Activated CD8-positive, alpha-beta T cell treated with anti-CD3 and anti-CD28 coated beads, Interleukin-2, amount 10 ng/mL, durations not matched to agents 7 days and 5 days (primary cell): ENCODE data around the gene FAM120A. TPM values are rescaled to one million over a fixed set of nuclear protein-coding genes. Genes with fewer than 3 reads are reported as not detected.

ENCODE experiments used
- ATAC-seq: fragments of 150-1000 bp; cut with Tn5 transposase; one replicate; pipeline ENCODE4 v1.10.0; 2021; ENCODE audit warnings: moderate library complexity
- CTCF ChIA-PET: fragments of 350-600 bp; sonication (Branson Sonifier 250); formaldehyde crosslinking; loops from one replicate; lab custom pipeline; 2021; ENCODE audit warnings: antibody characterized with exemption; lab: Charles Lee
- POLR2A ChIA-PET: fragments of 350-600 bp; sonication (Branson Sonifier 250); formaldehyde crosslinking; loops from one replicate; lab custom pipeline; 2021; ENCODE audit warnings: antibody characterized with exemption; lab: Charles Lee
- DNase-seq: peaks from one replicate; pipeline ENCODE4 v3.0.0-alpha.2; 2020
- H3K27ac Mint-ChIP-seq: one replicate; pipeline ENCODE4 v1.8.0; 2021; ENCODE audit warnings: mild to moderate bottlenecking, mixed read lengths
- H3K27me3 Mint-ChIP-seq: one replicate; pipeline ENCODE4 v1.8.0; 2021; ENCODE audit warnings: low read depth, mixed read lengths
- H3K36me3 Mint-ChIP-seq: one replicate; pipeline ENCODE4 v1.8.0; 2021; ENCODE audit warnings: low read depth, mixed read lengths
- H3K4me1 Mint-ChIP-seq: one replicate; pipeline ENCODE4 v1.8.0; 2021; ENCODE audit warnings: low read depth, mixed read lengths
- H3K4me3 Mint-ChIP-seq: one replicate; pipeline ENCODE4 v1.8.0; 2021; ENCODE audit warnings: mild to moderate bottlenecking, mixed read lengths
- H3K9me3 Mint-ChIP-seq: one replicate; pipeline ENCODE4 v1.8.0; 2022; ENCODE audit warnings: mixed read lengths; ENCODE audit not compliant: insufficient read depth
- total RNA-seq, 2 experiments: library from RNA; stranded (reverse); gene quantifications; one replicate each; pipeline ENCODE4 v1.2.3, GENCODE V29; 2021

Gene FAM120A
- 100 to 1,000 TPM; 139 to 141 TPM for total RNA-seq

GRCh38 chr9:93450945-93451815, at the start of gene FAM120A:
Gene FAM120A (plus strand): TSS chr9:93451685. CDS start chr9:93451916, 231 bp downstream.
- H3K9me3 Mint-ChIP-seq, result no peaks in the 10 kb centered on the region
- no peaks in the 10 kb centered on the region for H3K27me3 Mint-ChIP-seq
- ChIA-PET CTCF (interaction anchor here (0.8 to 1.4 kb wide), 5 partner anchors 13 to 342 kb away, joined by 3 to 5 read pairs (median 4); no protein-coding TSS in a partner anchor), POLR2A (interaction anchor here (1.0 to 2.6 kb wide), 5 partner anchors 13 to 962 kb away, joined by 3 to 32 read pairs (median 7); no protein-coding TSS in a partner anchor)
- ATAC-seq (peak; percentile 77), DNase-seq (peak; percentile 77)
- H3K4me1 Mint-ChIP-seq, result peaks cover 48% of the 10 kb centered on the region
- H3K36me3 Mint-ChIP-seq, result peaks cover 69% of the 10 kb centered on the region
- H3K27ac Mint-ChIP-seq, result peak within 1 kb of the TSS; percentile 92
- peak within 1 kb of the TSS; percentile 89 for H3K4me3 Mint-ChIP-seq

GRCh38 chr9:93406371-93406770, 45.1 kb upstream of the FAM120A start:
- no peaks in the 10 kb centered on the region for H3K4me1 Mint-ChIP-seq
- no peaks in the 10 kb centered on the region for H3K36me3 Mint-ChIP-seq
- DNase-seq, result no peak
- no peaks in the 10 kb centered on the region for H3K9me3 Mint-ChIP-seq
- peaks cover 29% of the 10 kb centered on the region for H3K27me3 Mint-ChIP-seq
- POLR2A ChIA-PET, result interaction anchor here (1.0 kb wide), 1 partner anchor 11 kb away, joined by 4 read pairs; no protein-coding TSS in a partner anchor
- H3K27ac Mint-ChIP-seq, result no peak overlapping the region
- H3K4me3 Mint-ChIP-seq, result no peak overlapping the region
- CTCF ChIA-PET, result no interaction called here
- ATAC-seq, result no peak

DNA sequence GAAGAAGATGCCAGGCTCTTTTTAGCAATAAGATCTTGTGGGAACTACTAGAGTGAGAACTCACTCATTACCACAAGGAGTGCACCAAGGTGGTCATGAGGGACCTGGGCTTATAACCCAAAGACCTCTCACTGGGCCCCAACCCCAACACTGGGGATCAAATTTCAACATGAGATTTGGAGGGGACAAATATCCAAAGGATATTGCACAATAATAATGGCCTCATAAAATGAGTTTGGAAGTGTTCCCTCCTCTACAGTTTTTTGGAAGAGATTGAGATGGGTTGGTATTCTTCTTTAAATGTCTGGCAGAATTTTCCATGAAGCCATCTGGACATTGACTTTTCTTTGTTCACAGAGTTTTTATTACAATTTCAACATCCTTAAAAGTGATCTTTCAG, 38.0 kb upstream of the FAM120A start:
- H3K4me3 Mint-ChIP-seq, result no peak overlapping the region
- H3K27me3 Mint-ChIP-seq, result peaks cover 45% of the 10 kb centered on the region
- no peak overlapping the region for H3K27ac Mint-ChIP-seq
- CTCF ChIA-PET, result no interaction called here
- DNase-seq (no peak), ATAC-seq (no peak)
- H3K9me3 Mint-ChIP-seq, result no peaks in the 10 kb centered on the region
- no peaks in the 10 kb centered on the region for H3K36me3 Mint-ChIP-seq
- no peaks in the 10 kb centered on the region for H3K4me1 Mint-ChIP-seq
- POLR2A ChIA-PET, result no interaction called here

GRCh38 chr9:93415176-93415690, 36.3 kb upstream of the FAM120A start:
- peaks cover 37% of the 10 kb centered on the region for H3K27me3 Mint-ChIP-seq
- H3K36me3 Mint-ChIP-seq, result peaks cover 4% of the 10 kb centered on the region
- H3K9me3 Mint-ChIP-seq, result peaks cover 7% of the 10 kb centered on the region
- ATAC-seq (no peak), DNase-seq (no peak)
- CTCF ChIA-PET, result no interaction called here
- H3K4me1 Mint-ChIP-seq, result no peaks in the 10 kb centered on the region
- no peak overlapping the region for H3K4me3 Mint-ChIP-seq
- POLR2A ChIA-PET, result no interaction called here
- no peak overlapping the region for H3K27ac Mint-ChIP-seq

DNA sequence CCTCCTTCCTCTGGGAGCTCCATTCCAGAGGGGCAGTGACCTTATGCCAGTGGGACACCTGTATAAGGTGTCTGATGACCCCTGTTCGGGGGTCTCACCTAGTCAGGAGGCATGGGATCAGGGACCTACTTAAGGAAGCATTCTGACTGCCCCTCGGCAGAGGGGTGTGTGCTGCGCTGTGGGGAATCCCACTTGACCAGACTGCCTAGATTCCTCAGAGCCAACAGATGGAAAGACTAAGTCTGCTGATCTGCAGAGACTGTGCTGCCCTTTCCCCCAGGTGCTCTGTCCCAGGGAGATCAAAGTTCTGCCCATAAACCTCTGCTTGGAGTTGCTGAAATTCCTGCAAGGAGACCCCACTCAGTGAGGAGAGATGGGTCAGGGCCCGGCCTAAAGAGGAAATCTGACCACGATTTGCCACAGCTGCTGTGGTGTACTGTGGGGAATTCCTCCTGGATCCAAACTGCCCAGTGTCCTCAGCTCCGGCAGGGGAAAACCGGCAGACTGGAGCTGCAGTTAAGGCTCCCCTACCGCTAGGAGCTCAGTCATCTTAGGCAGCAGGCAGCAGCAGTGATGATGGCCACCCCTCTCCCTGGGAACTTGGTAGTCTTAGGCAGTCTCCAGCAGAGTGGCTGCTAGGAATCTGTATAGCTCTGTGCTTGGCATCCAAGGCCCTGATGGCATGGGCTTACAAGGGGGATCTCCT, 34.8 kb upstream of the FAM120A start:
- Mint-ChIP-seq H3K36me3 (peaks cover 4% of the 10 kb centered on the region), H3K4me1 (no peaks in the 10 kb centered on the region), H3K4me3 (no peak overlapping the region), H3K9me3 (peaks cover 7% of the 10 kb centered on the region), H3K27me3 (peaks cover 28% of the 10 kb centered on the region), H3K27ac (no peak overlapping the region)
- POLR2A ChIA-PET, result interaction anchor here (0.9 kb wide), 1 partner anchor 10 kb away, joined by 4 read pairs; no protein-coding TSS in a partner anchor
- no peak for DNase-seq
- no peak for ATAC-seq
- CTCF ChIA-PET, result no interaction called here

GRCh38 chr9:93417538-93417937, 33.9 kb upstream of the FAM120A start:
- no peak overlapping the region for H3K27ac Mint-ChIP-seq
- CTCF ChIA-PET, result no interaction called here
- H3K9me3 Mint-ChIP-seq, result peaks cover 7% of the 10 kb centered on the region
- ATAC-seq, result no peak
- H3K27me3 Mint-ChIP-seq, result peaks cover 24% of the 10 kb centered on the region
- H3K4me3 Mint-ChIP-seq, result no peak overlapping the region
- peaks cover 4% of the 10 kb centered on the region for H3K36me3 Mint-ChIP-seq
- DNase-seq, result no peak
- no peaks in the 10 kb centered on the region for H3K4me1 Mint-ChIP-seq
- POLR2A ChIA-PET, result interaction anchor here (0.9 kb wide), 1 partner anchor 11 kb away, joined by 4 read pairs; no protein-coding TSS in a partner anchor

GRCh38 chr9:93419023-93419422, 32.5 kb upstream of the FAM120A start:
- ATAC-seq (no peak), DNase-seq (no peak)
- CTCF ChIA-PET, result no interaction called here
- no peak overlapping the region for H3K27ac Mint-ChIP-seq
- POLR2A ChIA-PET, result no interaction called here
- H3K27me3 Mint-ChIP-seq, result peaks cover 16% of the 10 kb centered on the region
- H3K4me3 Mint-ChIP-seq, result no peak overlapping the region
- H3K36me3 Mint-ChIP-seq, result peaks cover 4% of the 10 kb centered on the region
- peaks cover 7% of the 10 kb centered on the region for H3K9me3 Mint-ChIP-seq
- no peaks in the 10 kb centered on the region for H3K4me1 Mint-ChIP-seq

GRCh38 chr9:93422977-93423616, 28.4 kb upstream of the FAM120A start:
- peaks cover 7% of the 10 kb centered on the region for H3K9me3 Mint-ChIP-seq
- CTCF ChIA-PET, result no interaction called here
- no peak overlapping the region for H3K27ac Mint-ChIP-seq
- H3K4me1 Mint-ChIP-seq, result no peaks in the 10 kb centered on the region
- POLR2A ChIA-PET, result no interaction called here
- H3K27me3 Mint-ChIP-seq, result peaks cover 12% of the 10 kb centered on the region
- ATAC-seq, result no peak
- H3K4me3 Mint-ChIP-seq, result no peak overlapping the region
- DNase-seq, result no peak
- peaks cover 4% of the 10 kb centered on the region for H3K36me3 Mint-ChIP-seq

DNA sequence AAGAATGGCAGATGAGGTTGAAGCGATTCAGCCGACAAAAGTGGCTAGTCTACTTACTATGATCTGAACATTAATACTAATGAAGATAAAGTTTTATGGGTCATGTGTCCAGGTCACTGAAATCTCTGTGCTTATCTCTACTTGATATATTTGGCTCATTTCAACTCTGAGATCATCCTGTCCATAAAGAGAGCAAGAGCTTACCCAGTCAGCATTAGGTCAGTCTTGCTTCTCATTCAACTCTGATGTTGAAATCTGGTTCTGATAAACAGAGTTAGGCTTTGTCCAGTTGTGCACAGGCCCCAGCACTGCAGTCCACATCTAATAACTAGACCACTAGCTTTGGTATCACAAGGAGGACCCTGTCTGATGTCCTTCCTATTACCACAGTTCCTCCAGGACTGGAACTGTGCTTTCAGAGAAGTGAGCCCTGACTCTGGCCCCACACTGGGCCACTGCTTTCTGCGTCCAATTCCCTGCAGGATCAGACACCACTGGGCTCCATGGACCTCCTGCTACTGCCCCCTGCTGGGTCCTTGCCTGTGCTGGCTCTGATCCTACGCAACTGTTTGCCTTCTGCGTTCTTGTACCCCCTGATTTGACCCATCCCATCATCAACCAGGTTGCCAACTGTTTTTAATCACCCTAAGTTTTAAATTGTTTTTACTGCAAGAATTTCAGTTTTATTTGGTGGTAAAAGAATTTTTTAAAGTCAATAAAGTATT, 23.7 kb upstream of the FAM120A start:
- H3K27me3 Mint-ChIP-seq, result peaks cover 15% of the 10 kb centered on the region
- ChIA-PET CTCF (no interaction called here), POLR2A (no interaction called here)
- no peak overlapping the region for H3K27ac Mint-ChIP-seq
- no peak for ATAC-seq
- DNase-seq, result no peak
- H3K4me1 Mint-ChIP-seq, result no peaks in the 10 kb centered on the region
- H3K9me3 Mint-ChIP-seq, result no peaks in the 10 kb centered on the region
- H3K36me3 Mint-ChIP-seq, result no peaks in the 10 kb centered on the region
- no peak overlapping the region for H3K4me3 Mint-ChIP-seq

DNA sequence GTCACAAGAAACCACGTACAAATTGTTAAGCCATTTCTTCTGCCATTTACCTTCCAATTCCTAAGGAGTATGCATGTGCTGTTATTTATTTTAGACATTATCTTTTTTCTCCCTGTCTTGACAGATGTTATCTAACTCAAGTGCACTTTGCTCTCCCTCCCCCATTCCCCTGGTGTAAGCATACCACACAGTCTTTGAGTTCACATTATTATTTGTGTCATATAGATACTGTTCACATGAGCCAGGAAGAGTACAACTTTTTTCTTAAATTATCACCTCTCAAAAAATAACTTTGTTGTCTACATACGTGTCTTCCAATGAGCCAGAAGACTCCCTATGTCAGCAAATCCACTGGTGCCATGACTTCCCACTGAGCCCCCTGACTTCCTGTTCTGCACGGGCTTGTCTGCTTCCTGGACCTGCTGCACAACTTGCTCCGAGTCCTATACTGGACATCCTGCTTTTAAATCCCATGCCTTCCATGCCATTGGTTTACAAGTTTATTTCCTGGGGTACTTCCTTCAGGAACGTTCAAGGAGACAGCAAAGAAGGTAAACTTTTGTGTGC, 19.9 kb upstream of the FAM120A start:
- ATAC-seq (no peak), DNase-seq (no peak)
- ChIA-PET CTCF (no interaction called here), POLR2A (no interaction called here)
- Mint-ChIP-seq H3K4me1 (no peaks in the 10 kb centered on the region), H3K4me3 (no peak overlapping the region), H3K9me3 (no peaks in the 10 kb centered on the region), H3K27me3 (peaks cover 10% of the 10 kb centered on the region), H3K27ac (no peak overlapping the region), H3K36me3 (no peaks in the 10 kb centered on the region)

GRCh38 chr9:93432964-93433363, 18.5 kb upstream of the FAM120A start:
- H3K9me3 Mint-ChIP-seq, result no peaks in the 10 kb centered on the region
- ATAC-seq (no peak), DNase-seq (no peak)
- H3K36me3 Mint-ChIP-seq, result no peaks in the 10 kb centered on the region
- no peaks in the 10 kb centered on the region for H3K4me1 Mint-ChIP-seq
- no peak overlapping the region for H3K27ac Mint-ChIP-seq
- ChIA-PET POLR2A (no interaction called here), CTCF (no interaction called here)
- H3K4me3 Mint-ChIP-seq, result no peak overlapping the region
- peaks cover 3% of the 10 kb centered on the region for H3K27me3 Mint-ChIP-seq
